Measurements from ENCODE around the gene SYT5. TPM values are rescaled to one million over a fixed set of nuclear protein-coding genes. Genes with fewer than 3 reads are reported as not detected.

Gene SYT5
- polyA plus RNA-seq, 3 donors, result not detected

DNA sequence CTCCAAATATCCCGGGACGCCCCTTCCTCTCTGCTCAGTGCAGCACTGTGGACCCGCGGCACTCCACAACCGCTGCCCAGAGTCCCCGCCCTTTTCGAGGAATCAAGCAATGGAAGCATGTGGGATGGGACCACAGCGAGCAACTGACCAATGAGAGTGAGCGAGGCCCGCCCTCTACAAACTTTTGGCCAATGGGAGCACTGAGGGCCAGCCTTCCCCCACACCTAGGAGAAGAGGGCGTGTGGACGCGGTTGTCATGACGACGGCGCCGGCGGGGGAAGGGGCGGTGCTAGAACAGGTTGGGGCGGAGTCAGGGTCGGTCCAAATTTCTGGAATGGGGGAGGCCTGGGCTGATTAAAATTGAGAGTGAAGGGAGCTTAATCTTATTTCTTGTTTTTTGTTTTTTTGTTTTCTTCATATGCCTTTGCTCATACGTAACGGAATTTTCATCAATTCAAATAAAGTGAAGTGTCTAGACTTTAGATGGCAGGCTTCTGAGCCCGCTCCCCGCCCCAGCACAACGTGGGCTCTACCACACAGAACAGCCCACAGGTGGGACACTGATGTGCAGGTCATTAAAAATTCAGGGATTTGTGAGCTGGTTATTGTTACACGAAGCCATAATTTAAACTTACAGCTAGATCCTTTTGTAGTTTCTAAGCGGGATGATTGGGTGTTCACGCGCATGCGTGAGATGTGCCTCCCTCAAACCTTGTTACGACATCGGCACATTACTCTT, 13.4 kb downstream of the SYT5 start, which contains the start of gene DNAAF3:
Gene DNAAF3, minus strand, starts transcription at position 84 of the 739 bp plus-strand sequence. CDS start 200 bp downstream, outside the sequence.
- Histone ChIP-seq H3K4me2 (replicated peaks; ENCODE audit: extremely low read depth, low read length, poor library complexity, severe bottlenecking) (peak within 1 kb of the TSS; percentile 64), H3K4me1 (ENCODE audit: control insufficient read depth in 1 of 2, insufficient read depth in 2 of 2, low read length in 2 of 2) (peaks cover 15 to 18% of the 10 kb centered on the region in 2 donors), H3K9me3 (replicated peaks in 1 of 2; ENCODE audit: control insufficient read depth in 1 of 2, insufficient read depth in 1 of 2, low read length in 2 of 2) (peaks cover 10 to 11% of the 10 kb centered on the region in 2 donors), H3K27me3 (ENCODE audit: control insufficient read depth in 2 of 2, insufficient read depth in 2 of 2, low read length in 2 of 2) (peaks cover 13 to 73% of the 10 kb centered on the region in 2 donors), H3K9ac (ENCODE audit: insufficient read depth, low read length, poor library complexity, severe bottlenecking) (no peak within 1 kb of the TSS), H4K20me1 (ENCODE audit: insufficient read depth, low read length) (no peaks in the 10 kb centered on the region), H3K27ac (ENCODE audit: low read depth in 1 of 2, low read length in 2 of 2) (no peak within 1 kb of the TSS), H2AFZ (ENCODE audit: insufficient read depth, low read depth, low read length, poor library complexity, severe bottlenecking) (peak within 1 kb of the TSS; percentile 29), H3K4me3 (replicated peaks in 1 of 3; ENCODE audit: low read depth in 2 of 3, low read length in 3 of 3) (peak within 1 kb of the TSS in 1 of 3 experiments; percentile 55), H3K36me3 (replicated peaks in 1 of 2; ENCODE audit: control insufficient read depth in 1 of 2, insufficient read depth in 2 of 2, low read length in 2 of 2) (no peaks in the 10 kb centered on the region), H3K79me2 (ENCODE audit: insufficient read depth, low read length) (no peaks in the 10 kb centered on the region)
- intact Hi-C loops (cut with micrococcal nuclease), result loop anchor here in 1 of 2 donors (10.0 kb wide), 1 partner anchor 82 kb away; no protein-coding TSS in a partner anchor
- DNase-seq, result peak; percentile 64 to 80 (median 70)
- WGBS (ENCODE audit: insufficient coverage), result 0% methylated on average over 7 of the region's 33 CpGs
- Mint-ChIP-seq H3K27ac (peak within 1 kb of the TSS in 3 of 7 donors; percentile 5 to 47 (median 41)), H3K9me3 (peaks cover 7 to 26% (median 10%) of the 10 kb centered on the region in 7 donors), H3K4me3 (peak within 1 kb of the TSS; percentile 60 to 92), H3K27me3 (ENCODE audit: low read depth in 3 of 3) (peaks cover 65 to 89% (median 87%) of the 10 kb centered on the region in 3 donors), H3K4me1 (peaks cover 12% of the 10 kb centered on the region), H3K36me3 (peaks cover 6 to 9% of the 10 kb centered on the region in 2 donors)
- TF ChIP-seq CTCF (IDR thresholded peaks at IDR 0.05), result no peak

- 2% methylated on average over 30 of the region's 34 CpGs for WGBS (ENCODE audit: insufficient coverage)
- peaks cover 66 to 90% (median 87%) of the 10 kb centered on the region in 3 donors for H3K27me3 Mint-ChIP-seq (ENCODE audit: low read depth in 3 of 3)
Observed at GRCh38 chr19:55165952-55166529, 14.0 kb downstream of the SYT5 start.

More at GRCh38 chr19:55165952-55166529, 14.0 kb downstream of the SYT5 start:
- Histone ChIP-seq H3K4me1 (ENCODE audit: control insufficient read depth in 1 of 2, insufficient read depth in 2 of 2, low read length in 2 of 2) (peaks cover 15 to 18% of the 10 kb centered on the region in 2 donors), H3K27ac (ENCODE audit: low read depth in 1 of 2, low read length in 2 of 2) (no peak overlapping the region), H3K4me2 (replicated peaks; ENCODE audit: extremely low read depth, low read length, poor library complexity, severe bottlenecking) (peak overlapping the region; percentile 64), H4K20me1 (ENCODE audit: insufficient read depth, low read length) (no peaks in the 10 kb centered on the region), H3K36me3 (replicated peaks in 1 of 2; ENCODE audit: control insufficient read depth in 1 of 2, insufficient read depth in 2 of 2, low read length in 2 of 2) (no peaks in the 10 kb centered on the region), H3K27me3 (ENCODE audit: control insufficient read depth in 2 of 2, insufficient read depth in 2 of 2, low read length in 2 of 2) (peaks cover 11 to 73% of the 10 kb centered on the region in 2 donors), H3K4me3 (replicated peaks in 1 of 3; ENCODE audit: low read depth in 2 of 3, low read length in 3 of 3) (peak overlapping the region in 1 of 3 experiments; percentile 55), H2AFZ (ENCODE audit: insufficient read depth, low read depth, low read length, poor library complexity, severe bottlenecking) (peak overlapping the region; percentile 29), H3K79me2 (ENCODE audit: insufficient read depth, low read length) (no peaks in the 10 kb centered on the region), H3K9ac (ENCODE audit: insufficient read depth, low read length, poor library complexity, severe bottlenecking) (no peak overlapping the region), H3K9me3 (replicated peaks in 1 of 2; ENCODE audit: control insufficient read depth in 1 of 2, insufficient read depth in 1 of 2, low read length in 2 of 2) (peaks cover 10 to 15% of the 10 kb centered on the region in 2 donors)
- Mint-ChIP-seq H3K4me1 (peaks cover 12% of the 10 kb centered on the region), H3K9me3 (peaks cover 7 to 29% (median 11%) of the 10 kb centered on the region in 7 donors), H3K4me3 (peak overlapping the region; percentile 60 to 92), H3K27ac (peak overlapping the region in 1 of 7 donors; percentile 47), H3K36me3 (peaks cover 6 to 9% of the 10 kb centered on the region in 2 donors)
- TF ChIP-seq CTCF (IDR thresholded peaks at IDR 0.05), result peak; percentile 15
- peak in 2 of 3 donors; percentile 22 to 51 for DNase-seq
- intact Hi-C loops (cut with micrococcal nuclease), result loop anchor here in 1 of 2 donors (10.0 kb wide), 1 partner anchor 81 kb away; no protein-coding TSS in a partner anchor
